GM19025 (cell line): ENCODE results near the gene KMT2E.
"Not testable (repeated sequence)": the region's sequence is repeated elsewhere in the genome, so short reads cannot be mapped to it uniquely, and the experiment has no call there.

Experiments
- ATAC-seq: cut with Tn5 transposase; IDR thresholded peaks from one replicate; pipeline ENCODE4 v1.9.1; 2021; ENCODE audit warnings: mild to moderate bottlenecking, low read depth, moderate library complexity; ENCODE audit not compliant: unreplicated experiment

KMT2E gene

GRCh38 chr7:105021967-105022366 is 8.0 kb downstream of the KMT2E start:
- ATAC-seq = no peak

- no peak for ATAC-seq
Observed at GRCh38 chr7:105022458-105022857, 8.5 kb downstream of the KMT2E start.

GRCh38 chr7:105024734-105025133 is 10.7 kb downstream of the KMT2E start:
- no peak for ATAC-seq

- no peak for ATAC-seq
Observed at GRCh38 chr7:105026750-105027149, 12.7 kb downstream of the KMT2E start.

- no peak for ATAC-seq
Observed at GRCh38 chr7:105027176-105027853, 13.3 kb downstream of the KMT2E start.

- ATAC-seq = no peak
Observed at GRCh38 chr7:105028004-105028403, 14.0 kb downstream of the KMT2E start.

- not testable (repeated sequence) for ATAC-seq
Observed at GRCh38 chr7:105028941-105029340, 14.9 kb downstream of the KMT2E start.

- ATAC-seq = no peak
Observed at GRCh38 chr7:105030447-105030846, 16.4 kb downstream of the KMT2E start.

GRCh38 chr7:105032553-105033214 is 18.7 kb downstream of the KMT2E start:
- ATAC-seq = no peak

- no peak for ATAC-seq
Observed at GRCh38 chr7:105035349-105035748, 21.3 kb downstream of the KMT2E start.

GRCh38 chr7:105036217-105037168 is 22.5 kb downstream of the KMT2E start:
- ATAC-seq = no peak

GRCh38 chr7:105037319-105037718 is 23.3 kb downstream of the KMT2E start:
- no peak for ATAC-seq

GRCh38 chr7:105044449-105045070 is 30.6 kb downstream of the KMT2E start:
- no peak for ATAC-seq

- no peak for ATAC-seq
Observed at GRCh38 chr7:105046414-105046813, 32.4 kb downstream of the KMT2E start.

GRCh38 chr7:105047932-105048331 is 33.9 kb downstream of the KMT2E start:
- ATAC-seq = no peak

GRCh38 chr7:105050493-105050892 is 36.5 kb downstream of the KMT2E start:
- no peak for ATAC-seq

- ATAC-seq = not testable (repeated sequence)
Observed at GRCh38 chr7:105050899-105051298, 36.9 kb downstream of the KMT2E start.

- no peak for ATAC-seq
Observed at GRCh38 chr7:105055084-105055483, 41.1 kb downstream of the KMT2E start.

GRCh38 chr7:105055621-105056020 is 41.6 kb downstream of the KMT2E start:
- no peak for ATAC-seq

GRCh38 chr7:105057472-105057871 is 43.5 kb downstream of the KMT2E start:
- no peak for ATAC-seq

- no peak for ATAC-seq
Observed at GRCh38 chr7:105060437-105060836, 46.4 kb downstream of the KMT2E start.
